ENCODE measurements around the gene PHTF1.

PHTF1 gene

DNA sequence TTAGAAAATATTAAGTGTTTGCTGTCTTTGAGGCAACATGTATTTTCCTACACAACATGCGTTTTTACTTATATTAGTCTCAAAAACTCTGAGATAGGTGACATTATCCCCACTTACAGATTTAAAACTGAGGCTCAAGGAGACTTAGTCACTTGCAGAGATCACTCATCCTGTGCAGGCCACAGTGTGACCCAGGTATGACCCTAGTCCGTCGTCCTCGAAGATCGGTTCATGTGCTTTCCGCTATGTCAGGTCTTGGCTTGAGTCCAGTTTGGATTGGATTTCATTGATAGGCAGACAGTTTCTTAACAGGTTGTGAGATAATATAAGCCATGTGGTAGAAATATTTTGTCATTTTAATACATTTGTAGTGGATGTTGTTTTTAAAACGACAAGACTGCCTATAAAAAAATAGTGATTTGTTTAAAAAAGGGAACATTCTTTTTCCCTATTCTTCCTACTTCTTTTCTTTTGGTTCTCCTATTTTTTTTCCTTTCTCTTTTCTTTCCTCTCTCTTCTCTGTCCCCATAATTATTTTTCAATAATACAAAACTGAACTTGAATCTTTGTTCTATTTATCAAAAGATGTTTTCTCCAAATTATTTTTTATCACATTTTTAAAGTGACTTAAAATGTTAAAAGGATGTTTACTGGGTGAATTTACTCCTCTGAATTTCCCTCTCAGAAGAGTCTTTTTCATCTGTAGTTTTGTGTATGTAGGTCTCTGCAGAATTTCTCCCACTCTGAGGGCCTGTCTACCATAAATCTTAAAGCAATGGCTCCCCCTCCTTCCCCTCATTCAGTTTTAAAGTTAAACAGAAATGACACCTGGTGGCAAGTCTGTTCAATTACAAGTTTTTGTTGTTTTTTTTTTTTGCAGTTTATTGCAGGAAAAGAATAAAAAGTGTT lies 81.8 kb downstream of the PHTF1 start:
- TF ChIP-seq FOXK2 (IDR thresholded peaks at IDR 0.05): no peak
- TF ChIP-seq L3MBTL2 (conservative IDR thresholded peaks at IDR 0.05): peak; percentile 84
- TF ChIP-seq ZNF384 (IDR thresholded peaks at IDR 0.05): peak; percentile 90
- TF ChIP-seq, protein P1, sequence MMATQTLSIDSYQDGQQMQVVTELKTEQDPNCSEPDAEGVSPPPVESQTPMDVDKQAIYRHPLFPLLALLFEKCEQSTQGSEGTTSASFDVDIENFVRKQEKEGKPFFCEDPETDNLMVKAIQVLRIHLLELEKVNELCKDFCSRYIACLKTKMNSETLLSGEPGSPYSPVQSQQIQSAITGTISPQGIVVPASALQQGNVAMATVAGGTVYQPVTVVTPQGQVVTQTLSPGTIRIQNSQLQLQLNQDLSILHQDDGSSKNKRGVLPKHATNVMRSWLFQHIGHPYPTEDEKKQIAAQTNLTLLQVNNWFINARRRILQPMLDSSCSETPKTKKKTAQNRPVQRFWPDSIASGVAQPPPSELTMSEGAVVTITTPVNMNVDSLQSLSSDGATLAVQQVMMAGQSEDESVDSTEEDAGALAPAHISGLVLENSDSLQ (IDR thresholded peaks at IDR 0.05): peak; percentile 98
- TF ChIP-seq CTBP1 (IDR thresholded peaks at IDR 0.05; ENCODE audit: borderline replicate concordance): no peak
- CTCF ChIA-PET: interaction anchor here (0.6 to 1.3 kb wide), 2 partner anchors 109 to 536 kb away, joined by 3 read pairs; no protein-coding TSS in a partner anchor
- DNase-seq (ENCODE audit: extremely low spot score): peak; percentile 64
- POLR2A ChIA-PET: no interaction called here

DNA sequence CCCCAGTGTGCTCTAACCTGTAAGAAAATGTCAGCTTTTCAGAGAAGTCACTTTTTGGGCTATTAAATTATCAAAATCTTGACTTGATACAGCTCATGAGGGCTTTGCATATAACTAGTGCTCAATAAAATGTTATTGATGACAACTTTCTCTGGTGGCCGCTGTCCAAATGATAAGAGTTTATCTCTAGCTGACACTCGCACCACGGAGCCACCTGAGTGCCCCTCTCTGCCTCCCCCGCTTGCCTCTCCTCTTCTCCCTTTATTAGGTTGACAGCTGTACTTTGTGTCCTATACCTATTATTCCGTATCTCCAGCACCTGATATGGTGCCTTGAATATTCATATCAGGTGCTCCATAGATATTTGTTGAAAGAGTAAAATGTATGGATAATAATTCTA lies 82.8 kb downstream of the PHTF1 start:
- ChIA-PET POLR2A (no interaction called here), CTCF (interaction anchor here (0.6 to 1.3 kb wide), 2 partner anchors 108 to 535 kb away, joined by 3 read pairs; no protein-coding TSS in a partner anchor)
- DNase-seq (ENCODE audit: extremely low spot score): no peak
- no peak for TF ChIP-seq ARNT (IDR thresholded peaks at IDR 0.05)
- TF ChIP-seq BHLHE40 (IDR thresholded peaks at IDR 0.05; ENCODE audit: borderline replicate concordance): no peak
- TF ChIP-seq SP1 (IDR thresholded peaks at IDR 0.05): no peak

DNA sequence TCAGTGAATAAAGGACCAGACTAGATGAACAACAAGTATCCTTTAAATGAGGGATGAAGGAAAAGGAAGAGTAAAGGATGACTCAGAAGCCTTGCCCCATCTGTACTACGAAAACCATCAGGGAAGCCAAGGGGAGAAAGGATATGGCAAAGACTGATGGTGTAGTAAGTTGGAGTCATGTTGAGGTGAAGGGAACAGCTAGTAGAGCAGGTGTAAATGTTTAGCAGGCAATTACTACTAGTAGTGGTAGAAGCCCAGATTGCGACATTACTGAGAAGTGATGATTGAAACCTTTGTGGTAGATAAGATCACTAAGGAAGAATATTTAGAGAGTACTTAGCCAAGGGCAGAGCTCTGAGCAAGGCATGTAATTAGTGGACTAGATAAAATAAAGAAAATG lies 84.0 kb downstream of the PHTF1 start:
- CTCF ChIA-PET: no interaction called here
- no peak for DNase-seq (ENCODE audit: extremely low spot score)
- POLR2A ChIA-PET: no interaction called here
- TF ChIP-seq ZNF384 (IDR thresholded peaks at IDR 0.05) (no peak), L3MBTL2 (conservative IDR thresholded peaks at IDR 0.05) (no peak), FOXK2 (IDR thresholded peaks at IDR 0.05) (no peak), NFRKB (IDR thresholded peaks at IDR 0.05) (no peak), FOXA1 (IDR thresholded peaks at IDR 0.05) (no peak), TARDBP (IDR thresholded peaks at IDR 0.05) (no peak)

DNA sequence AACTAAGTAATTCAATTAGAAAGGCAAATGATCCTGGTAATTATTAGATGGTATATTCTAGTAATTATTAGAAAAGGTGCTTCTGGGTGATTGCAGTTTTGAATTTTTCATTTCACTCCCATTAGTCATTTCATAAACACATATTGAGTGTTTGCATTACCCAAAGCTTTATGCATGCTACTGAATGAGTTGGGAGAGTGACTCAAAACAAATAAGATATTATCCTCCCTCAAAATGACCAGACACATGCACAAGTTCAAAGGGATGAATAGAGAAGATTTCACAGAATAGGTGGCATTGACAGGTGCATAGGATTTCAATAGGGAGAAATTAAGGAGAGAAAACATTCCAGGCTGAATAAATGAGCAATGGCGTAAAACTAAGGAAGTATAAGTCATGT lies 84.7 kb downstream of the PHTF1 start:
- TF ChIP-seq HDGF (IDR thresholded peaks at IDR 0.05; ENCODE audit: borderline replicate concordance) (no peak), SUZ12 (IDR thresholded peaks at IDR 0.05) (no peak), CTBP1 (IDR thresholded peaks at IDR 0.05; ENCODE audit: borderline replicate concordance) (no peak)
- TF ChIP-seq, protein P1 (IDR thresholded peaks at IDR 0.05): no peak
- ChIA-PET POLR2A (no interaction called here), CTCF (no interaction called here)
- no peak for DNase-seq (ENCODE audit: extremely low spot score)

DNA sequence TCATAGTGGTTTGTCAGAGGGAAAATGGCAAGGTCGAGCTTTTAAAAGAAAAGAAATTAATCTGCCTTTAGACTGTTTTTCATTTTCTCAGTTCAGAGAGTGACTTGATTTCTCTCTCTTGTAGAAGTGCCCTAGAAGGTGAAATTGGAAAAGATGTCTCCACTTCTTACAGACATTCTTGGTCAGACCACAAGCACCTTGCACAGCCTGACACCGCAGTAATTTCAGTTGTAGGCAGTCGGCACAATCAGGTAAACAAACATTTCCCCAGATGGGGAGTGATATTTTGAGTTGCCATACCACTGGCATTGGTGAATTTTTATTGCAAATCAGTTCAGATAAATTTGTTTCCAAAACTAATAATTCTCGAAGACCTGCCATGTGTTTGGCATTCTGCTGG lies 86.8 kb downstream of the PHTF1 start:
- POLR2A ChIA-PET: no interaction called here
- TF ChIP-seq FOXK2 (IDR thresholded peaks at IDR 0.05) (no peak), HDGF (IDR thresholded peaks at IDR 0.05; ENCODE audit: borderline replicate concordance) (no peak), LEF1 (IDR thresholded peaks at IDR 0.05; ENCODE audit: borderline replicate concordance) (no peak), FOXA1 (IDR thresholded peaks at IDR 0.05) (no peak), CTBP1 (IDR thresholded peaks at IDR 0.05; ENCODE audit: borderline replicate concordance) (no peak), SP1 (IDR thresholded peaks at IDR 0.05) (no peak), SUZ12 (IDR thresholded peaks at IDR 0.05) (no peak), BHLHE40 (IDR thresholded peaks at IDR 0.05; ENCODE audit: borderline replicate concordance) (no peak), ELF4 (IDR thresholded peaks at IDR 0.05) (no peak), TARDBP (IDR thresholded peaks at IDR 0.05) (no peak), ARNT (IDR thresholded peaks at IDR 0.05) (no peak), NFRKB (IDR thresholded peaks at IDR 0.05) (no peak), ZNF384 (IDR thresholded peaks at IDR 0.05) (no peak), FOXM1 (IDR thresholded peaks at IDR 0.05; ENCODE audit: borderline replicate concordance) (no peak)
- no peak for DNase-seq (ENCODE audit: extremely low spot score)
- CTCF ChIA-PET: no interaction called here

DNA sequence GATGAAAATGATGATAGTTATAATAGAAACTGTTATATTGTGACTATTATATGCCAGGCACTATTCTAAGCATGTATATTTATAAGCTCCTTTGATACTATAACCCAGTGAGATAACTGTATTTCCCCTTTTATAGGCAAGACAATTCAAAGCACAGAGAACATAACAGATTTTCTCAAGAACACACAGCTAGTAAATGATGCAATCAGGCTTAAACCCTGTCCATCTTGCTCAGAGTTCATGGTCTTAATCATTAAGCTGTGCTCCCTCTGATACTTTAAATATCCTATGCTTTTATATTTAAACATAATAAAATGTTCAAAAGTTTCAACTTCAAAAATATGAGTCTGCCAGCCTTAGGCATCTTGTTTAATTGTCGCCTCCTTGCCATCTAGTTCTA lies 88.6 kb downstream of the PHTF1 start:
- CTCF ChIA-PET: interaction anchor here (0.6 kb wide), 1 partner anchor 572 kb away, joined by 4 read pairs; no protein-coding TSS in a partner anchor
- TF ChIP-seq NFRKB (IDR thresholded peaks at IDR 0.05): no peak
- no peak for TF ChIP-seq LEF1 (IDR thresholded peaks at IDR 0.05; ENCODE audit: borderline replicate concordance)
- TF ChIP-seq ARNT (IDR thresholded peaks at IDR 0.05): no peak
- no peak for TF ChIP-seq FOXK2 (IDR thresholded peaks at IDR 0.05)
- DNase-seq (ENCODE audit: extremely low spot score): no peak
- POLR2A ChIA-PET: no interaction called here

DNA sequence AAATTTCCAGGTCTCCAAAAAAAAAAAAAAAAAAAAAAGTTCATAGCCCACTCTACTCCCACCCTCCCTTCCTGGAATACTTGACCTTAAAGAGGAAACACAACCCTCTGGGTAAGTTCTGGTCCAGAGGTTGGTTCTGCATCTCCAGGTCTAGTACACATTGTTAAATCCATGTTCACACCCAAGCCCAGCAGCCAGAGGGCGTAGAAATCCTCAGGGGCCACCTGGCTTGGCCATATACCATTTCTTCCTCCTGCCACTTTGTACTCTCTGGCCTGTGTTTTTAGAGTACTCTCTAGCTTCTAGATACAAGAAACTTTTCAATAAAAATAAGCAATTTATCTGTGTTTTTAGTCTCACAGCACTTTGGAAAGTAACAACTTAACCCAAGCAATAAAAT lies 89.3 kb downstream of the PHTF1 start:
- CTCF ChIA-PET: no interaction called here
- POLR2A ChIA-PET: no interaction called here
- no peak for DNase-seq (ENCODE audit: extremely low spot score)
- TF ChIP-seq BHLHE40 (IDR thresholded peaks at IDR 0.05; ENCODE audit: borderline replicate concordance) (no peak), HDGF (IDR thresholded peaks at IDR 0.05; ENCODE audit: borderline replicate concordance) (no peak), CTBP1 (IDR thresholded peaks at IDR 0.05; ENCODE audit: borderline replicate concordance) (no peak), ZNF384 (IDR thresholded peaks at IDR 0.05) (no peak), FOXK2 (IDR thresholded peaks at IDR 0.05) (no peak)

DNA sequence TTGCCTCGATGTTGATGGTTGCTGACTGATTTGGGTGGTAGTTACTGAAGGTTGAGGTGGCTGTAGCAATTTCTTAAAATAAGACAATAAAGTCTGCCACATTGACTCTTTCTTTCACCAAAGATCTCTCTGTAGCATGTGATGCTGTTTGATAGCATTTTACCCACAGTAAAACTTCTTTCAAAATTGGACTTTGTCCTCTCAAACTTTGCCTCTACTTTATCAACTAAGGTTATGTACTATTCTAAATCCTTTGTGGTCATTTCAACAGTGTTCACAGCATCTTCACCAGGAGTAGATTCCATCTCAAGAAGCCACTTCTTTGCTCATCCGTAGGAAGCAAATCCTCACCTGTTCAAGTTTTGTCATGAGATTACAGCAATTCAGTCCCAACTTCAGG lies 93.2 kb downstream of the PHTF1 start:
- POLR2A ChIA-PET: no interaction called here
- no peak for DNase-seq (ENCODE audit: extremely low spot score)
- TF ChIP-seq SUZ12 (IDR thresholded peaks at IDR 0.05) (no peak), TARDBP (IDR thresholded peaks at IDR 0.05) (no peak), FOXK2 (IDR thresholded peaks at IDR 0.05) (no peak), L3MBTL2 (conservative IDR thresholded peaks at IDR 0.05) (no peak), LEF1 (IDR thresholded peaks at IDR 0.05; ENCODE audit: borderline replicate concordance) (no peak), ARNT (IDR thresholded peaks at IDR 0.05) (no peak), SP1 (IDR thresholded peaks at IDR 0.05) (no peak), BHLHE40 (IDR thresholded peaks at IDR 0.05; ENCODE audit: borderline replicate concordance) (no peak)
- CTCF ChIA-PET: no interaction called here

All from HEK293T (cell line).